Fibroblast of lung (primary cell): ENCODE results near the gene FBXO17.

ENCODE experiments used
- CTCF ChIP-seq, 2 donors: IDR thresholded peaks in 1 of 2; conservative IDR thresholded peaks in 1 of 2; 1 replicate in 1 of 2; 2 replicates in 1 of 2; pipeline ENCODE4 v1.5.1; 2011 to 2012; ENCODE audit warnings: low read length in 2 of 2, control low read depth in 1 of 2, inconsistent platforms in 1 of 2, low read depth in 1 of 2, mild to moderate bottlenecking in 1 of 2
- EZH2 ChIP-seq: IDR thresholded peaks from 2 replicates; pipeline ENCODE4 v1.5.1; 2012; ENCODE audit warnings: low read length, control low read depth, mild to moderate bottlenecking; ENCODE audit errors: missing control alignments

GRCh38 chr19:38894968-38895367 is 80.6 kb downstream of the FBXO17 start:
- TF ChIP-seq CTCF (conservative IDR thresholded peaks at IDR 0.05 in 1 of 2, IDR thresholded peaks at IDR 0.05 in 1 of 2; ENCODE audit: low read depth in 1 of 2, low read length in 2 of 2) (no peak), EZH2 (no peak)
